ENCODE measurements around the gene C22orf23.

Gene C22orf23

DNA sequence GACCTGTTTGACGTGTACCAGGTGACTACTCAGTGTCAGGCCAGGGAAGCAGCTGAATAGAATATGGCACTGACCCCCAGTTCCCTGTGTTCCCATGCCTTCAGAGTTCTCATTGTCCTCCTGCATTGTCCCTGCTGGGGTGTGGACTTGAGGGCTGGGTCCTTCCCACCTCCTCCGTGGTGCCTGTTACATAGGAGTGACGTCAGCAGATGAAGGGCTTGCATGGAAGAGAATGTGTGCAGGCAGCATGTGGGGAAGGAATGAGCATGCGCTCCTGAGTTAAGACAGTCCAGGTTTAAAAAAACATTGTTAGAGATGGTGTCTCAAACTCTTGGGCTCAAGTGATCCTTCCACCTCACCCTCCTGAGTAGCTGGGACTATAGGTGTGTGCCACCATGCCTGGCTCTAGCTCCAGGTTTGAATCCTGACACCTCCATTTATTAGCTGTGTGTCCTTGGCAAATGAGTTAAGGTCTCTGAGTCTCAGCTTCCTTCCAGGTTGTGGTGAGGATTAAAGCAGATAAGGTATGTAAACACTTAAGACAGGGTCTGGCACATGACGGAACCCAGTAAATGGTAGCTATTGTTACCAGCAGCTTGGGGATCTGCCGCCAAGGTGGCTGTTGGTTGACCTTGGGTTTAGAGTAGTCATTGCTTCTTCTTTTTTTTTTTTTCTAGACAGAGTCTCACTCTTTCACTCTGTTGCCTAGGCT, 38.5 kb upstream of the C22orf23 start:
- no peak for FAIRE-seq
- TF ChIP-seq SPI1 (IDR thresholded peaks at IDR 0.05; ENCODE audit: low read depth, low read length) (no peak), TAF1 (IDR thresholded peaks at IDR 0.05; ENCODE audit: low read depth, low read length) (no peak), POLR2A (IDR thresholded peaks at IDR 0.05; ENCODE audit: low read depth, low read length) (no peak), PAX5 (IDR thresholded peaks at IDR 0.05; ENCODE audit: insufficient read depth, low read length, severe bottlenecking) (no peak), POU2F2 (IDR thresholded peaks at IDR 0.05; ENCODE audit: low read depth, low read length) (no peak), POLR2AphosphoS5 (IDR thresholded peaks at IDR 0.05; ENCODE audit: low read depth, low read length) (no peak)

DNA sequence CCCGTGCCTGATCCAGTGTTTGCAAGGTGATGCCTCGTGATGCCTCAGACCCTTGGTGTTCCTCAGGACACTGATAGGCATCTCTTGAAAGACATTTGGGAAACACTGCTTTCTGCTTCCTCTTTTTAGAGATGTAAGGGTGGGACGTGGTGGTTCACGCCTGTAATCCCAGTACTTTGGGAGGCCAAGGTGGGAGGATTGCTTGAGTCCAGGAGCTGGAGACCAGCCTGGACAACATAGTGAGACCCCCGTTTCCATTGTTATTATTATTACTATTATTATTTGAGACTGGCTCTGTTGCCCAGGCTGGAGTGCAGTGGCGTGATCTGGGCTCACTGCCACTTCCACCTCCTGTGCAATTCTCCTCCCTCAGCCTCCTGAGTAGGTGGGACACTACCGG, 37.5 kb upstream of the C22orf23 start:
- no peak for TF ChIP-seq TAF1 (IDR thresholded peaks at IDR 0.05; ENCODE audit: low read depth, low read length)
- no peak for TF ChIP-seq PAX5 (IDR thresholded peaks at IDR 0.05; ENCODE audit: insufficient read depth, low read length, severe bottlenecking)
- no peak for TF ChIP-seq POU2F2 (IDR thresholded peaks at IDR 0.05; ENCODE audit: low read depth, low read length)
- no peak for TF ChIP-seq POLR2AphosphoS5 (IDR thresholded peaks at IDR 0.05; ENCODE audit: low read depth, low read length)
- no peak for TF ChIP-seq POLR2A (IDR thresholded peaks at IDR 0.05; ENCODE audit: low read depth, low read length)
- no peak for TF ChIP-seq SPI1 (IDR thresholded peaks at IDR 0.05; ENCODE audit: low read depth, low read length)
- DNase-seq (ENCODE audit: insufficient read length, low spot score) = no peak
- no peak for FAIRE-seq

More for the DNA sequence above, 38.5 kb upstream of the C22orf23 start:
- no peak for DNase-seq (ENCODE audit: insufficient read length, low spot score)

DNA sequence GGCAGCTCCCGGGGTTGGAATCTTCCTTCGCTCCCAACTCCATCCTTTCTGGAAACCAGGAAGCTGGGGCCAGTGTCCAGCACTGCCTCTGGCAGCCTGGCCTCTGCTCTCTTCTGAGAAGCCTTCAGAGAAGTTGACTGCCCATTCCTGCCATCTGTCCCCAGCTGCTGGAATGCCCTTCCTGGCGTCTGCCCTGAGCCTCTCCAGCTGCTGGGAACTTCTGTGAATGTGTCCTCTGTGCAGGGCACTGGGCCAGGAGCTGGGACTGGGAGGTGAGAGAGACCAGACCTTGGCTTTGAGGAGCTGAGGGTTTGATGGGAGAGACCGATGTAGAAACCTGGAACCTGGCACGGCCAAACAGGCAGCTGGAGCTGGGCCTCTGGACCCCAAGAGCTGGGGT, 36.9 kb upstream of the C22orf23 start:
- TF ChIP-seq TAF1 (IDR thresholded peaks at IDR 0.05; ENCODE audit: low read depth, low read length) (no peak), PAX5 (IDR thresholded peaks at IDR 0.05; ENCODE audit: insufficient read depth, low read length, severe bottlenecking) (no peak), POU2F2 (IDR thresholded peaks at IDR 0.05; ENCODE audit: low read depth, low read length) (no peak), POLR2AphosphoS5 (IDR thresholded peaks at IDR 0.05; ENCODE audit: low read depth, low read length) (no peak), SPI1 (IDR thresholded peaks at IDR 0.05; ENCODE audit: low read depth, low read length) (no peak), POLR2A (IDR thresholded peaks at IDR 0.05; ENCODE audit: low read depth, low read length) (no peak)
- no peak for FAIRE-seq
- DNase-seq (ENCODE audit: insufficient read length, low spot score) = no peak

DNA sequence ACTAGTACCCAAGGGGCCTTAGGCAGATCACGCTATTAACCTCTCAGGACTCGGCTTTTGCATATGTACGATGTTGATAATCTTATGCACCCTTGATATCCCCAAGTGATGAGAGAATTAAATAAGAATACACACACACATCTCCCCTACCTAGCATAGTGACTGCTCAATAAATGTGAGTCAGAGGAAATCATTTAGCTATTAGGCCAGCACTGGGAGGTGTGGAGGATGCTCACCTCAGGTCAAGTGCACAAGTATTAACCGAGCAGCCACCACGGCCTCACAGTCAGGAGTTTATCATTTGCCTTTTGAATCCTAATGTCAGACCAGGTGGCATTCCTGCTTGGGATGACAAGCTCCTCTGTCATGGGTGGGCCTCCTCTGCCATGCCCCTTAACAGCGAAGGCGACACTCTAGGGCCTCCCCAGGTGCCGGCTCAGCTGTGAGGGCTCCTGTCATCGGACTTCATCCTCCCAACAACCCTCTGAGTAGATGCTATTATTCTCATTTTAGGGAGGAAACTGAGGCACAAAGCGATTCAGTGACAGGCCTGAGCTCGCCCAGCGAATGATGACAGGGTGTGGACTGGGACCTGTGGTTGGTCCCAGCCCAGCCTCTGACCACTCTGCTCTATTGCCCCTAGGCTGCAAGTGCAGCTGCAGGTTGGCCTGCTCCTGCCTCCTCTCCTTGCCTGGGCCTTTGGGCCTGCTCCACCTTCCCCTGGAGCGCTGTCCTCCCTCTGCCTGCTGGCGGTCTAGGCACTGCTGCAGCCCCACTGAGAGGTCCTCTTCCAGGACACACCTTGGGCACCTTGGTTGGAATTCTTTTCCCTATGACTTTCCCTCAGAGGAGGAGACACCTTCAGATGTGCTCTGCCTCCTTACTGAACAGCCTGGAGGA, 36.0 kb upstream of the C22orf23 start:
- DNase-seq (ENCODE audit: insufficient read length, low spot score) (no peak), FAIRE-seq (no peak)
- TF ChIP-seq POLR2AphosphoS5 (IDR thresholded peaks at IDR 0.05; ENCODE audit: low read depth, low read length) (no peak), SPI1 (IDR thresholded peaks at IDR 0.05; ENCODE audit: low read depth, low read length) (no peak), POLR2A (IDR thresholded peaks at IDR 0.05; ENCODE audit: low read depth, low read length) (no peak), PAX5 (IDR thresholded peaks at IDR 0.05; ENCODE audit: insufficient read depth, low read length, severe bottlenecking) (no peak), POU2F2 (IDR thresholded peaks at IDR 0.05; ENCODE audit: low read depth, low read length) (no peak), TAF1 (IDR thresholded peaks at IDR 0.05; ENCODE audit: low read depth, low read length) (no peak)

DNA sequence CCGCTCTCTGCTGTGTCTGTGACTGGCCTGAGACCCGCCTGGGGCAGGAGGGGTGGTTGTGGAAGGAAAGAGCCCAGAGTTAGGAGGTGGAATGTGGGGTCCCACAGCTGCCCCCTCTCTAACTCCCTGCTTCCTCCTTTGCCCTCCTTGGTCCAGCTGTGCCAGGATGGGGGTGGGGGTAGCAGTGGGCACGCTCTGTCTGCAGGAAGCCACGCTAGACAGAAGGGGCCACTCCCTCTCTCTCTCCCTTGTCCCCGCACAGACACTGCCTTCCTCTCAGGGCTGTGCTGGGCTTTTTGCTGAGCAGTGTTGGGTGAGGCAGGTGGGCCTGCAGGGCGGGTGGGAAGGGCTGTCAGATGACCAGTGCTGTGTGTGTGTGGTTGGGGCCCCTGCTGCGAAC, 33.0 kb upstream of the C22orf23 start:
- DNase-seq (ENCODE audit: insufficient read length, low spot score) (no peak), FAIRE-seq (no peak)
- TF ChIP-seq POU2F2 (IDR thresholded peaks at IDR 0.05; ENCODE audit: low read depth, low read length) = no peak
- TF ChIP-seq TAF1 (IDR thresholded peaks at IDR 0.05; ENCODE audit: low read depth, low read length) = no peak
- no peak for TF ChIP-seq POLR2AphosphoS5 (IDR thresholded peaks at IDR 0.05; ENCODE audit: low read depth, low read length)
- no peak for TF ChIP-seq POLR2A (IDR thresholded peaks at IDR 0.05; ENCODE audit: low read depth, low read length)
- TF ChIP-seq SPI1 (IDR thresholded peaks at IDR 0.05; ENCODE audit: low read depth, low read length) = no peak
- TF ChIP-seq PAX5 (IDR thresholded peaks at IDR 0.05; ENCODE audit: insufficient read depth, low read length, severe bottlenecking) = no peak

DNA sequence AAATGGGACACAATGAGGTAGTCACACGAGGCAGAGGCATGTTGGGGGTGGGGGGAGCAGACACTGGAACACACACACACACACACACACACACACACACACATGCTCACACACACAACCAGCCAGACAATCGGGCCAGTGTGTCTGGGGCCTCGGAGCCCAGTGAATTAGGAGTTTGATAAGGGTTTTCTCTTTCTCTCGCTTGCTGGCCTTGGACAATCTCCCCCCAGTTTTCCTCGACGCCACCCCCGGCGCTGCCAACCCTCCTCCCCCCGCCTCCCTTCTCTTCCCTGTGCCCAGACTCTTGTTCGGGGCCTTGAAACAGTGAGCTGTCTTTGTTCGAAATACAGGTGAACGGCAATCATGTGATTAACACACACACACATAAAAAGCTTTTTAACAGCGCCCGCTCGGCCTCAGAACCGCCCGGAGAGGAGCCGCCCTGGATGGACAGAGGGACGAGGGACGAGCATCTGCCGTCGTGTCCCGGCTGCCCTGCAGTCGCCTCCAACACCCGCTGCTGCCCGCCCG, 32.4 kb upstream of the C22orf23 start:
- no peak for TF ChIP-seq TAF1 (IDR thresholded peaks at IDR 0.05; ENCODE audit: low read depth, low read length)
- TF ChIP-seq POLR2A (IDR thresholded peaks at IDR 0.05; ENCODE audit: low read depth, low read length) = no peak
- no peak for TF ChIP-seq SPI1 (IDR thresholded peaks at IDR 0.05; ENCODE audit: low read depth, low read length)
- no peak for TF ChIP-seq POLR2AphosphoS5 (IDR thresholded peaks at IDR 0.05; ENCODE audit: low read depth, low read length)
- TF ChIP-seq PAX5 (IDR thresholded peaks at IDR 0.05; ENCODE audit: insufficient read depth, low read length, severe bottlenecking) = no peak
- no peak for TF ChIP-seq POU2F2 (IDR thresholded peaks at IDR 0.05; ENCODE audit: low read depth, low read length)
- DNase-seq (ENCODE audit: insufficient read length, low spot score) (no peak), FAIRE-seq (no peak)

DNA sequence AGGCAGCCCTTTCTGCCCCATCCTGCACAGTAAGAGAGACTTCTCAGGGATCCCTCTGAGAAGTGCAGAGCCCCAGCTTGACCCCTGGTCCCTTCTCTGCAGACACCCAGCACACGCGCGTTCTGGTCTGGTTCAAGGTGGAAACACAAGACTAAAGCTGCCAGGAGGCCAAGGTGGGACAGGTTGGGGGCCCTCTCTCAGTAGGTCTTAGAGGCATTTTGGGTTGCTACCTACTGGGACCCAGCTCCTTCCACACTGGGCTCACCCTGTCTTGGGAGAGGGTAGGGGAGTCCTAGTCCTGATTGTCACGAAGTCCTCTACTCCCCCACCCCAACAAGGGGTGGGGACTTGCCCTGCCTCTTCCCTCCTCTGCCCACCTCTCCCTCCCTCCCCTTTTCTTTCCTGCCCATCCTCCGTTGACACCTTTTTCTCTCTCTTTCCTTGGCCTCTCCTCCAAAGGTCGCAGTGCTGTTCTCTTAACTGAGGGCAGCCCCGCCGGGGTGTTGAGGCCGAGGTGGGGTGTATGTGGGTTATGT, 31.7 kb upstream of the C22orf23 start:
- TF ChIP-seq TAF1 (IDR thresholded peaks at IDR 0.05; ENCODE audit: low read depth, low read length) (no peak), POU2F2 (IDR thresholded peaks at IDR 0.05; ENCODE audit: low read depth, low read length) (no peak), PAX5 (IDR thresholded peaks at IDR 0.05; ENCODE audit: insufficient read depth, low read length, severe bottlenecking) (no peak), SPI1 (IDR thresholded peaks at IDR 0.05; ENCODE audit: low read depth, low read length) (no peak), POLR2A (IDR thresholded peaks at IDR 0.05; ENCODE audit: low read depth, low read length) (no peak), POLR2AphosphoS5 (IDR thresholded peaks at IDR 0.05; ENCODE audit: low read depth, low read length) (no peak)
- no peak for DNase-seq (ENCODE audit: insufficient read length, low spot score)
- no peak for FAIRE-seq

DNA sequence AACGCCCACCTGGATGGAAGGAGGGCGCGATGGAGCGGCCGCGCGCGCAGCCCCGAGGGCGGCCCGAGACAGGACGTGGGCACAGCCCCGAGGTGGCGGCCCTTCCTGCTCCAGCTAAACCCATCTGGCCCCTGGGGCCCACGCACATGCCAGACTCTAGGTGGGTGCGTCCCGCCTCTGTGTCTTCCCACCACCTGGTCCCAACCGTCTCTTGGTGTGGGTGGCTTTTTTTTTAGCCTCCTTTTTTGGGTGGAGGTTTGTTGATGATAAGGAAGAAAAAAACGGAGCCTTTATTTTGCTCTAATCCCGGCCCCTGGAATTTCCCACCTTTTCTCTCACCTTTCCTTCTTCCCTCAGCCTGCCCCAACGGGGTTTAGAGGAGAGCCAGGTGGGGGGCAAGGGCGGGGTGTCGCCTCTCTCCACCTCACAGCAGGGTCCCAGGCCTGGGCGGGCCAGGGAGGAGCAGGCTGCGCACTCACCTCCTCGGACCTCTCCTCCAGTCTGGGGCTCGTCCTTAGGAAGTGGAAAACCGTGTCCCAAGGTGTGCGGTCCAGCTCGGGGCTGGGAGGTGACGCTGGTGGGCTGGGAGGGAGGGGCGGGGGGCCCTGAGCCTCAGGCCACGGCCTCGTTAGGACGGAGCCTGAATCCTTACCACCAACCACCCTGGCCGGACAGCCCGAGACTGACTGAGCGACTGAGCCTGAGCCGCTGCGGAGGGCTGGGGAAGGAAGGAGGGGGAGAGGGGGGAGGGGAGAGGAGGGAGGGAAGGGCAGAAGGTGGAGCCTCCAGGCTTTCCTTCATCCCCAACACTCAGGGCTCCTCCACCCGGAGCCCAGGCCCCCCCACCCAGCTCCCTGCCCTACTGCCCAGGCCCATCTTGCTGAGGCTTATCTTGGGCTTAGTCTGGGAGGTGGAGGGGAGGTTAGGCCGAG, 30.7 kb upstream of the C22orf23 start, which contains the start of gene SOX10:
Gene SOX10 (minus strand): TSS at position 696 of the 932 bp plus-strand sequence. CDS start 771 bp downstream, outside the sequence.
- FAIRE-seq (no peak), DNase-seq (ENCODE audit: insufficient read length, low spot score) (no peak)
- no peak for TF ChIP-seq PAX5 (IDR thresholded peaks at IDR 0.05; ENCODE audit: insufficient read depth, low read length, severe bottlenecking)
- no peak for TF ChIP-seq POLR2A (IDR thresholded peaks at IDR 0.05; ENCODE audit: low read depth, low read length)
- TF ChIP-seq SPI1 (IDR thresholded peaks at IDR 0.05; ENCODE audit: low read depth, low read length) = no peak
- TF ChIP-seq POU2F2 (IDR thresholded peaks at IDR 0.05; ENCODE audit: low read depth, low read length) = no peak
- TF ChIP-seq POLR2AphosphoS5 (IDR thresholded peaks at IDR 0.05; ENCODE audit: low read depth, low read length) = no peak
- TF ChIP-seq TAF1 (IDR thresholded peaks at IDR 0.05; ENCODE audit: low read depth, low read length) = no peak
